Measurements from ENCODE around the gene XXYLT1.

- TF ChIP-seq EZH2 (IDR thresholded peaks at IDR 0.05; ENCODE audit: low read length) (no peak), CTCF (optimal IDR thresholded peaks at IDR 0.05 in 1 of 3, IDR thresholded peaks at IDR 0.05 in 1 of 3, conservative IDR thresholded peaks at IDR 0.05 in 1 of 3; ENCODE audit: extremely low read depth in 1 of 3, insufficient read depth in 2 of 3, low read length in 3 of 3) (no peak)
Measured at GRCh38 chr3:195221015-195221853, 49.7 kb downstream of the XXYLT1 start.
